GM12872 (cell line): ENCODE measurements around the gene NDUFC2.

Experiments used
- TF ChIP-seq, protein P1 (sequence below): IDR thresholded peaks from 3 replicates; pipeline ENCODE4 v1.5.1; 2011; ENCODE audit warnings: low read depth, mild to moderate bottlenecking, low read length, moderate library complexity; ENCODE audit not compliant: insufficient read depth

NDUFC2 gene

DNA sequence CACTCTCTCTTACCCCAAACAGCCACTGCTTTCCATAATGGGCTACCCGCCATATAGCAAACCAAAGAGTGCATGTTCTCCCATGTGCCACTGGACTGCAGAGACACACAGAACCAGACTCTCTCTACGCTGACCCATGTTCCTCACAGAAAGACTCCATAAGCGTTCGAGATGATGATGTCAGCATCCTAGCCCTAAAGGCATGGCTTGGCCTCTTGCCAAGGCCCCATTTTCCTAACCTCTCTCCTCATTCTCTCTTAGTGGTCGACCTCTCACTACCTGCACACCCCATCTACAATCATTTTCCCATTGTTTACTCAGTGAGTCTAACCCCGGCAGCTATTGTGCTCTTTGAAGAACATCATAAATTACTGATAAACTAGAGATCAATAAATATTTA, 4.9 kb downstream of the NDUFC2 start:
- TF ChIP-seq, protein P1, sequence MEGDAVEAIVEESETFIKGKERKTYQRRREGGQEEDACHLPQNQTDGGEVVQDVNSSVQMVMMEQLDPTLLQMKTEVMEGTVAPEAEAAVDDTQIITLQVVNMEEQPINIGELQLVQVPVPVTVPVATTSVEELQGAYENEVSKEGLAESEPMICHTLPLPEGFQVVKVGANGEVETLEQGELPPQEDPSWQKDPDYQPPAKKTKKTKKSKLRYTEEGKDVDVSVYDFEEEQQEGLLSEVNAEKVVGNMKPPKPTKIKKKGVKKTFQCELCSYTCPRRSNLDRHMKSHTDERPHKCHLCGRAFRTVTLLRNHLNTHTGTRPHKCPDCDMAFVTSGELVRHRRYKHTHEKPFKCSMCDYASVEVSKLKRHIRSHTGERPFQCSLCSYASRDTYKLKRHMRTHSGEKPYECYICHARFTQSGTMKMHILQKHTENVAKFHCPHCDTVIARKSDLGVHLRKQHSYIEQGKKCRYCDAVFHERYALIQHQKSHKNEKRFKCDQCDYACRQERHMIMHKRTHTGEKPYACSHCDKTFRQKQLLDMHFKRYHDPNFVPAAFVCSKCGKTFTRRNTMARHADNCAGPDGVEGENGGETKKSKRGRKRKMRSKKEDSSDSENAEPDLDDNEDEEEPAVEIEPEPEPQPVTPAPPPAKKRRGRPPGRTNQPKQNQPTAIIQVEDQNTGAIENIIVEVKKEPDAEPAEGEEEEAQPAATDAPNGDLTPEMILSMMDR, result no peak

DNA sequence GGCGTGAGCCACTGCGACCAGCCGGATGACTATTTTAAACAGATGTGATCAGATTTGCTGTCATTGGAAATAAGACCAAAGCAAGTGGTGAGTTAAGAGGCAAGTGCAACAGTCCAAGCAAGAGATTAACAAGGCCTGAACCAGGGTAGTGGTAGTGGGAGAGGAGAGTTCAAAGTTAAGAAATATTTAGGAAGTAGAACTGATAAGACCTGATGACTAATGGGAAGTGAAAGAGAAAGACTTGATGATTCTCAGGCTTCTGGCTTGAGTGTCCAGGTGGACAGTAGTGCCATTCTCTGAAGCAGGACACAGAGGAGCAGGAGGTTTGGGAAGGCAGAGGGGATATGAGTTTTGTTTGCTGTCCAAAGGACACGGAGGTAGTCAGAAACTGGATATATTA, 7.2 kb downstream of the NDUFC2 start:
- TF ChIP-seq, protein P1, result no peak

DNA sequence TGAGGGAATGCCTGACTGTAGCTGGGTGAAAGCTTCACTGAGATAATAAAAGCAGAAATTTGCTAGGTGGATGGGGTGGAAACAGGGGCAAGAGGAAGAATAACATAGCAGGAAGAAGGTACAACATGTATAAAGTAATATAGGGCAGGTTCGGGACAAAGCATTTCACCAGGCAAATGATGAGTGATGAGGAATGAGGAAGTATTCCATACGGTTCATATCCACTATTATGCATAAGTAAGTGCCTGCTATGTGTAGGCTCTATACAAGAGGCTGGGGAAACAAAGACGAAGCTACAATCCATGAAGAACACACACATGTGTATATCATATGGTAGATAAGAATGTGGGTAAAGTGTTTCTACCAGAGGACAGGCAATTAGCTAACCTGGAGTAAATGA, 7.9 kb downstream of the NDUFC2 start:
- TF ChIP-seq, protein P1, result no peak

DNA sequence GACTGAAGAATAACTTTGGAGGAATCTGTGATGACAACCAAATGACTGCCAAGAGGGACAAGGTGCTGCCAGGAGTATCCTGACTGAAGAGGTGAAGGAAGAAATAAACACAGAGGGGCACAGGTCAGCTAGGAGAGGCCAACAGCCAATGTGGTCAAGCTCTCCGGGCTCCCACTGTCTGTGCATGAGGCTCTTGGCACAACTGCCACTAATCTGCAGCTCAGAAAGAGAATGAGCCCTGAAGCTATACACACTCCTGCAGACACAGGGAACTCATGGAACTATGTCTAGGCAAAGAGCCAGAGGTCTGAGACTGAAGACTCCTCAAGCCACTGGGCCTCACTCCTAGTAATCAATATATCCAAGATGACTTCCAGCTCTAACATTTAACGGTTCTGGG, 9.0 kb downstream of the NDUFC2 start:
- TF ChIP-seq, protein P1, result no peak

DNA sequence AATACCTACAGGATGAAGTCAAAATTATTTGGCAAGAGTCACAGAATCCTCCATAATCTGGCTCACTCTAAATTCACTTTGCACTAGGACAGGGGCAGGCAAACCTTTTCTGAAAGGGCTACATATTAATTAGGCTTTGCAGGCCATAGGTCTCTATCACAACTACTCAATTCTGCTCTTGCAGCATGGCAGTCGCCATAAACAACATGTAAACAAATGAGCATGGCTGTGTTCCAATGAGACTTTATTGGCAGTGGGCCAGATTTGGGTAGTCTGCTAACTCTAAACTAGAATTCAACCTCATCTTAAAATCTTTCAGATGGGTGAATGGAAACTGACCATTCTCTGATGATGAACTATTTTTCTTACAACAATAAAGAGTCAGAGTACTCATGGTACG, 10.2 kb downstream of the NDUFC2 start:
- TF ChIP-seq, protein P1, result no peak

DNA sequence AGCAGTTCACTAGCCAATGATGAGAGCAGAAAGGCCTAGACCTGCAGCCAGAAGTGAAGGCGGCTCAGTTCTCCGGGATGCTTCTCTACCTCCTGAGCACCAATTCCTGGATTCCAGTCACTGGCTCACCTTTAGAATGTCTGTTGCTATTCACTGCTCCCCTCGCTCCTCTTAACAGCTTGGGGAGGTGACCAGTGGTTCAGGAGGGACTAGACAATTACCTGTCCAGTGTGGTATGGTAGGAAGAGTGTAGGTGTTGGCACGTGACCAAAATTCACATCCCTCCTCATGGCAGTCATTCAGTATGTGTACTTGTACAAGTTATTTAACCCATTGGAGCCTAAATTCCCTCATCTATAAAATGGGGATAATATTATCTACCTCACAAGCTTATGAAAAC, 12.0 kb downstream of the NDUFC2 start:
- TF ChIP-seq, protein P1, result no peak

DNA sequence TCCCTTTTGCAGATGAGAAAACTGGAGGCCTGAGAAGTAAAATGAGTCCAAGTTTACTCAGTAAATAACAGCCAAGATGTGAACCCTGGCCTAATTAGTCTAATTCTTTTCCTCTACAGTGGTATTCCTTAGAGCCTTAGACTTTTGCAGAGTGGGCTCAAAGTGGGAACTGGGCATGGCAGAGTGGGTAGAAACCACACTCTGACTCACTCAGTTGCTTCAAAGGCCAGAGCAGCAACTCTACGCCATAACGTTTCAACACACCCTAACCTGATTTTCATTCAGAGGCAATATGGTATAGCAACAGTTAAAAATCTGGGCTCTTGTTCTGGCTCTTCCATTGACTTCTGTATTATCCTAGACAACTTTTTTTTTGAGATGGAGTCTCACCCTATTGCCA, 13.2 kb downstream of the NDUFC2 start:
- TF ChIP-seq, protein P1, result no peak

DNA sequence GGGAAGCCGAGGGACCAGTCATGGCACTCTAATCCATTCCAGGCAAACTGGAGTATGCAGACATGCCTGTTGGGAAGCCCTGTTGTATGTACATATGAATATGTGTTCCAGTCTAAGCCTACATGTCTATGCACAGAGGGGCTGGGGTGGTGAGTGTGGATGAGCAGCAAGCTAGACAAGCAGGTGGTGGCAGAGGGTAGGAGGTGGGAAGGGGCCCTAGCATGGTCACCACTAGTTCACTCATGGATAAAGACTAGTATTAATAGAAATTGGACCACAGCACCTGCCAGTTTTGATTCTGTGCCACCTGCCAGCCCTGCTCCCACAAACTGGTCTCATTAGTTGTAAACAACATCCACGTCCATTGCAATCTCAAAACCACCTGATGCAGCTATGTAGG, 14.5 kb downstream of the NDUFC2 start:
- TF ChIP-seq, protein P1, result no peak
